H7 (cell line): ENCODE data around the gene PAX5. TPM values are rescaled to one million over a fixed set of nuclear protein-coding genes. Genes with fewer than 3 reads are reported as not detected.

Source experiments
- DNase-seq: peaks from one replicate; pipeline ENCODE4 v3.0.0; 2012
- H3K27me3 ChIP-seq: 2 replicates; pipeline ENCODE4 v1.6.0; 2011; ENCODE audit warnings: mild to moderate bottlenecking, low read length; ENCODE audit not compliant: control insufficient read depth, insufficient read depth
- H3K36me3 ChIP-seq: replicated peaks from 2 replicates; pipeline ENCODE4 v1.5.1; 2011; ENCODE audit warnings: low read length; ENCODE audit not compliant: control insufficient read depth, insufficient read depth
- H3K4me3 ChIP-seq: 2 replicates; pipeline ENCODE4 v1.5.1; 2011; ENCODE audit warnings: low read depth, mild to moderate bottlenecking, control low read depth, low read length, moderate library complexity; ENCODE audit not compliant: insufficient read depth
- total RNA-seq: library from RNA; depleted of rRNA; stranded (reverse); fragments of >200 nt; shearing (Covaris generic); gene quantifications from 2 replicates; pipeline ENCODE4 v1.2.3, GENCODE V29; 2014; rRNA removed

PAX5 gene
- total RNA-seq, 1 experiment from 2014 or later = 1.7 TPM

- Histone ChIP-seq H3K27me3 (no peaks in the 10 kb centered on the region), H3K36me3 (no peaks in the 10 kb centered on the region), H3K4me3 (no peak overlapping the region)
- DNase-seq = no peak
These were observed 237.2 kb downstream of the PAX5 start for GRCh38 chr9:36796671-36797419.

- H3K27me3 ChIP-seq = no peaks in the 10 kb centered on the region
- DNase-seq = no peak
- H3K36me3 ChIP-seq = no peaks in the 10 kb centered on the region
- no peak overlapping the region for H3K4me3 ChIP-seq
These were observed 239.6 kb downstream of the PAX5 start for GRCh38 chr9:36794461-36794860.

GRCh38 chr9:36793277-36793676 is 240.8 kb downstream of the PAX5 start:
- peak; percentile 72 for DNase-seq
- Histone ChIP-seq H3K4me3 (no peak overlapping the region), H3K27me3 (no peaks in the 10 kb centered on the region), H3K36me3 (no peaks in the 10 kb centered on the region)

- no peaks in the 10 kb centered on the region for H3K27me3 ChIP-seq
- no peaks in the 10 kb centered on the region for H3K36me3 ChIP-seq
- no peak overlapping the region for H3K4me3 ChIP-seq
- no peak for DNase-seq
These were observed 242.7 kb downstream of the PAX5 start for GRCh38 chr9:36791222-36791950.

- no peaks in the 10 kb centered on the region for H3K27me3 ChIP-seq
- H3K36me3 ChIP-seq = no peaks in the 10 kb centered on the region
- no peak overlapping the region for H3K4me3 ChIP-seq
- no peak for DNase-seq
These were observed 244.2 kb downstream of the PAX5 start for GRCh38 chr9:36789886-36790285.

GRCh38 chr9:36788534-36788933 is 245.5 kb downstream of the PAX5 start:
- Histone ChIP-seq H3K27me3 (no peaks in the 10 kb centered on the region), H3K4me3 (no peak overlapping the region), H3K36me3 (no peaks in the 10 kb centered on the region)
- DNase-seq = peak; percentile 60

- DNase-seq = no peak
- H3K36me3 ChIP-seq = no peaks in the 10 kb centered on the region
- no peak overlapping the region for H3K4me3 ChIP-seq
- no peaks in the 10 kb centered on the region for H3K27me3 ChIP-seq
These were observed 246.4 kb downstream of the PAX5 start for GRCh38 chr9:36787709-36788108.

Other genes with a start within 250 kb of the PAX5 start
- 20.5 and 28.6 TPM in 2 replicates for gene ZCCHC7, start 86.3 kb upstream of the PAX5 start, total RNA-seq